T-helper 2 cell treated with Interferon-gamma antibody and Interleukin-4, amounts not matched to agents 5 μg/mL and 100 μg/mL, for 36 hours (primary cell): Measurements from ENCODE around the gene TEX28.
"Not testable (repeated sequence)": the region's sequence is repeated elsewhere in the genome, so short reads cannot be mapped to it uniquely, and the experiment has no call there.

Source experiments
- DNase-seq: peaks from one replicate; pipeline ENCODE4 v3.0.0; 2021; ENCODE audit warnings: low spot score
- H3K27ac Mint-ChIP-seq: one replicate; pipeline ENCODE4 v1.8.0; 2021; ENCODE audit warnings: mild to moderate bottlenecking, mixed read lengths
- H3K27me3 Mint-ChIP-seq: one replicate; pipeline ENCODE4 v1.8.0; 2021; ENCODE audit warnings: low read depth, mixed read lengths
- H3K36me3 Mint-ChIP-seq: one replicate; pipeline ENCODE4 v1.8.0; 2021; ENCODE audit warnings: low read depth, mixed read lengths
- H3K4me1 Mint-ChIP-seq: one replicate; pipeline ENCODE4 v1.8.0; 2021; ENCODE audit warnings: low read depth, mixed read lengths
- H3K4me3 Mint-ChIP-seq: one replicate; pipeline ENCODE4 v1.8.0; 2022; ENCODE audit warnings: mild to moderate bottlenecking, moderate library complexity, mixed read lengths
- H3K9me3 Mint-ChIP-seq: one replicate; pipeline ENCODE4 v1.8.0; 2021; ENCODE audit warnings: mixed read lengths

TEX28 gene

DNA sequence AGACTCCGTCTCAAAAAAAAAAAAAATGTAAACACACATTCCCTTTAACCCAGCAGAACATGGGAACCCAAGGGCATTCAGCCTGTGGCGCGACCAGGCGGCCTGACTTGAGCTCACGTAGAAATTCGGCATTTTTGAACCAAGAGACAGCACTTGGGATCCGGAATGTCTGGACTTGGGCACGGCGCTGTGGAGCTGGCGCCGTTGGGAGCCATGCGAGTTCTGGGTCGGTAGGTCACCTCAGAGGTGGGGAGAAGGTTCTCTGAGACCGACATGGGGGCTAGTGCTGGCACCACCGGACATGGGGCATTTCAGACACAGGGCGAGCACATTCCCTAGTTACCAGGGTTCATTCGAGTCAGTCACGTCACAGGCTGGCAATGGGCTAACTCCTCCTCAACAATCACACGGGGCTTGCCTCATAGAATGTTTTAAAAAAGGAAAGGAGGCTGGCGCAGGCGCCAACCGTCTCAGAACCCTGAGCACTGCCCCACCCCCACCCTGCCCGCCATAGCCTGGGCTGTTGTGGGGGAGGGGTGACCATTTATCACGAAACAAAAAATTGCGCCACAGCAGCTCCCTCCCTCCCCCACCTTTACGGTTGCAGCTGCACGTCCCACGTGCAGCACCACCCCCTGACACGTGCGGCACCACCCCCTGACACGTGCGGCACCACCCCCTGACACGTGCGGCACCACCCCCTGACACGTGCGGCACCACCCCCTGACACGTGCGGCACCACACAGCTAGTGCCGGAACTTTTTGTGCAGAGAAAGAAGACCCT, at the start of gene TEX28:
TEX28 (minus strand) TSS at position 334 of the 784 bp plus-strand sequence. CDS start 3,007 bp downstream, outside the sequence.
- Mint-ChIP-seq H3K4me3 (no peak within 1 kb of the TSS), H3K36me3 (no peaks in the 10 kb centered on the region), H3K27me3 (peaks cover 2% of the 10 kb centered on the region), H3K9me3 (no peaks in the 10 kb centered on the region), H3K27ac (no peak within 1 kb of the TSS), H3K4me1 (no peaks in the 10 kb centered on the region)
- DNase-seq: no peak

- not testable (repeated sequence) for DNase-seq, H3K27ac Mint-ChIP-seq, H3K9me3 Mint-ChIP-seq, H3K36me3 Mint-ChIP-seq, H3K27me3 Mint-ChIP-seq, H3K4me3 Mint-ChIP-seq, H3K4me1 Mint-ChIP-seq
These were observed 48.7 kb upstream of the TEX28 start for GRCh38 chrX:154343620-154344019.

DNA sequence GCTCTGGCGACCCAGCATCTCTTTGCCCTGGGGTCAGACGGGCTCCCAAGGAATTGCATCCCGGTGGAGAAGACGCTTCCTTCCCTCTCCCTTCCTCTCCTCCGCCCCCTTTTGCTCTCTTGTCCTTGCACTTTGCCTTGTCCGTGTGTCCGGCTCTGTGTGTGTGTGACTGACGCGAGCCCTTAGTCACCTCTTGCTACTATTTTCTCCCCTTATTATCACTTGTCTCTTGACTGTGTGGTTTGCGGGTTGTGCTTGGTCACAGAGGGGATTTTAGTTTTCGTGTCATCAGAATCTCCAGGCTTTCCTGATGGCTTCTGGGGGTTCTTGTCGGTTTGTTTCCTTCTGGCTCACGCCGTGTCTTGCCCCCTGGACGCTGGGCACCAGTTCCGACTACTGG, 48.1 kb upstream of the TEX28 start:
- not testable (repeated sequence) for H3K36me3 Mint-ChIP-seq, H3K4me3 Mint-ChIP-seq, H3K27me3 Mint-ChIP-seq, DNase-seq, H3K27ac Mint-ChIP-seq, H3K9me3 Mint-ChIP-seq, H3K4me1 Mint-ChIP-seq

- not testable (repeated sequence) for H3K9me3 Mint-ChIP-seq, H3K27me3 Mint-ChIP-seq
These were observed 46.7 kb upstream of the TEX28 start for GRCh38 chrX:154341399-154342298.

DNA sequence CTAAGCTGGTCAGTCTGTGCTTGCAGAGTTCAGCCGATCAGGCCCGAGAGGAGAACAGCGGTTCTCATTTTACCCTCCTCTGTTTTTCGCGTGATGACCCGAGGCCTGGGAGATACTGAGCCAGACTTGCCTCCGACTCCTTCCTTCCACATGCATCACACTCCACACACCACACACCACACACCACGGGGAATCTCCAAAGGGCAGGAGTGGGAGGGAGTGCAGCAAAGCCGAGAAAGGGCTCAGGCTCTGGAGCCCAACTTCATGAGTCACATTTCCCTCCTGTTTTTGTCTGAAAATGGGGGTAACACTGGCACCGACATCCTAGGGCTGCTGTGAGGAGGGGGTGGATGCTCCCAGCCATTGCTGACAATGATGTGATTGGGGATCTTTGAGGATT, 39.6 kb upstream of the TEX28 start:
- H3K9me3 Mint-ChIP-seq: no peaks in the 10 kb centered on the region
- no peak overlapping the region for H3K4me3 Mint-ChIP-seq
- DNase-seq: peak; percentile 74
- H3K4me1 Mint-ChIP-seq: peaks cover 12% of the 10 kb centered on the region
- H3K27me3 Mint-ChIP-seq: no peaks in the 10 kb centered on the region
- H3K36me3 Mint-ChIP-seq: no peaks in the 10 kb centered on the region
- peak overlapping the region; percentile 52 for H3K27ac Mint-ChIP-seq

More at GRCh38 chrX:154341399-154342298, 46.7 kb upstream of the TEX28 start:
- H3K36me3 Mint-ChIP-seq, H3K4me1 Mint-ChIP-seq, DNase-seq, H3K27ac Mint-ChIP-seq, H3K4me3 Mint-ChIP-seq: not testable (repeated sequence)

- H3K27ac Mint-ChIP-seq: peak overlapping the region; percentile 68
- H3K27me3 Mint-ChIP-seq: no peaks in the 10 kb centered on the region
- H3K4me3 Mint-ChIP-seq: no peak overlapping the region
- H3K9me3 Mint-ChIP-seq: no peaks in the 10 kb centered on the region
- H3K4me1 Mint-ChIP-seq: peaks cover 12% of the 10 kb centered on the region
- H3K36me3 Mint-ChIP-seq: no peaks in the 10 kb centered on the region
- no peak for DNase-seq
These were observed 38.9 kb upstream of the TEX28 start for GRCh38 chrX:154333837-154334271.

GRCh38 chrX:154333116-154333515, 38.2 kb upstream of the TEX28 start:
- H3K4me1 Mint-ChIP-seq: peaks cover 14% of the 10 kb centered on the region
- H3K36me3 Mint-ChIP-seq: no peaks in the 10 kb centered on the region
- no peaks in the 10 kb centered on the region for H3K27me3 Mint-ChIP-seq
- no peaks in the 10 kb centered on the region for H3K9me3 Mint-ChIP-seq
- DNase-seq: no peak
- no peak overlapping the region for H3K4me3 Mint-ChIP-seq
- H3K27ac Mint-ChIP-seq: no peak overlapping the region

GRCh38 chrX:154332561-154332960, 37.6 kb upstream of the TEX28 start:
- no peaks in the 10 kb centered on the region for H3K36me3 Mint-ChIP-seq
- no peak overlapping the region for H3K27ac Mint-ChIP-seq
- no peaks in the 10 kb centered on the region for H3K27me3 Mint-ChIP-seq
- no peak overlapping the region for H3K4me3 Mint-ChIP-seq
- no peaks in the 10 kb centered on the region for H3K9me3 Mint-ChIP-seq
- peaks cover 18% of the 10 kb centered on the region for H3K4me1 Mint-ChIP-seq
- no peak for DNase-seq

DNA sequence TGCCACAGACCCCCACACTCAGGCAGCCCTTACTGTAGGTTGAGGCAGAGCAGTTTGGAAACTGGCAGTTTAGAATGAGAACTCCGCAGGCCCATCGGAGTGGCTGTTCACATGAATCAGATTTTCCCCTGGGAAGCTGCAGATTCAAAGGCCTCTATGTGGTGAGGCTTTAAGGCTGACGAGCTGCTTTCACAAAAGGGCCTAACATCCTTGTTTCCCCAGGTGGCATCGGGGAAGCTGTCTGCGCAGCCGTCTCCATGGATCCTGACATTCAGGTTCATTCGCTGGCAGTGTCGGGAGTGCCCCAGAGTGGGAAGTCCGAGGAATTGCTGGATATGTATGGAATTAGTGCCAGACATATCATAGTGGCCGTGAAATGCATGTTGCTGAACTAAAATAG, 34.4 kb upstream of the TEX28 start:
- Mint-ChIP-seq H3K27me3 (peaks cover 2% of the 10 kb centered on the region), H3K27ac (no peak overlapping the region), H3K4me1 (peaks cover 32% of the 10 kb centered on the region), H3K4me3 (no peak overlapping the region), H3K9me3 (no peaks in the 10 kb centered on the region), H3K36me3 (no peaks in the 10 kb centered on the region)
- no peak for DNase-seq

DNA sequence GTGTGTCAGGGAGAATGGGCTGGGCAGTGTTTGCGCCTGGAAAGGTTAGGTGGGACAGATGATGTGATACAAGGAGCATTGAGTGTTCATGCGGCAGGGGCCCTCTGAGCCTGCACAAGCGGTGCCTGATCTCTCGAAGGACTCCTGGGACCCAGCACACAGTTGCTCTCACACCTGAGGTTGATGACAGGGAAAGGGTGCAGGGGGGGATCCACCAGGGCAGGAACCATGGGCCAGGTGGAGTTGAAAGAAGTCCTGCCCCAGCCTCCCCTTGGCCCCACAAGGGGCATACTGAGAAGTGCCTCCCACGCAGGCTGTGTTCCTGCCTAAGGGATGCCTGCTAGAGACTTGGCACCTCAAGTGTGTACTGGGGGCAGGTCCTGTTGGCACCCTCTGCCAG, 33.7 kb upstream of the TEX28 start:
- Mint-ChIP-seq H3K27me3 (peaks cover 4% of the 10 kb centered on the region), H3K36me3 (no peaks in the 10 kb centered on the region), H3K4me3 (no peak overlapping the region), H3K4me1 (peaks cover 26% of the 10 kb centered on the region), H3K9me3 (no peaks in the 10 kb centered on the region), H3K27ac (no peak overlapping the region)
- DNase-seq: no peak

- DNase-seq: no peak
- Mint-ChIP-seq H3K4me1 (peaks cover 25% of the 10 kb centered on the region), H3K4me3 (peak overlapping the region; percentile 19), H3K9me3 (no peaks in the 10 kb centered on the region), H3K27ac (peak overlapping the region; percentile 31), H3K36me3 (no peaks in the 10 kb centered on the region), H3K27me3 (peaks cover 4% of the 10 kb centered on the region)
These were observed 32.3 kb upstream of the TEX28 start for GRCh38 chrX:154327038-154327820.

DNA sequence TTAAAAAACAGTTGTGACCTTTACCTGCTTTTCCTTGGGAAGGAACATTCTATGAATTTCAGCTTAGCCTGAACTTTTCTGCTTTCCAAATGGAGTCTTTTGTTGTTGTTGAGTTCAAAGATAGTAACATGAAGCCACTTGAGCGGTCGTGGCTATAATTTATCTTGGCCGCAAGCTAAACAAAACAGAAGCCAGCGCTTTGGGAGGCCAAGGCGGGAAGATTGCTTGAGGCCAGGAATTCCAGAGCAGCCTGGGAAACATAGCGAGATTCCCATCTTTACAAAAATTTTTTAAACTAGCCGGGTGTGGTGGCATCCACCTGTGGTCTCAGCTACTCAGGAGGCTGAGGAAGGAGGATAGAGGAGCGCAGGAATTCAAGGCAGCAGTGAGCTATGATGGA, 30.6 kb upstream of the TEX28 start:
- no peak overlapping the region for H3K4me3 Mint-ChIP-seq
- no peaks in the 10 kb centered on the region for H3K36me3 Mint-ChIP-seq
- no peaks in the 10 kb centered on the region for H3K9me3 Mint-ChIP-seq
- H3K4me1 Mint-ChIP-seq: peaks cover 31% of the 10 kb centered on the region
- no peak overlapping the region for H3K27ac Mint-ChIP-seq
- peaks cover 4% of the 10 kb centered on the region for H3K27me3 Mint-ChIP-seq
- DNase-seq: no peak

GRCh38 chrX:154323537-154323936, 28.6 kb upstream of the TEX28 start:
- H3K4me3 Mint-ChIP-seq: no peak overlapping the region
- no peak for DNase-seq
- peaks cover 6% of the 10 kb centered on the region for H3K27me3 Mint-ChIP-seq
- H3K36me3 Mint-ChIP-seq: no peaks in the 10 kb centered on the region
- no peaks in the 10 kb centered on the region for H3K9me3 Mint-ChIP-seq
- H3K27ac Mint-ChIP-seq: no peak overlapping the region
- H3K4me1 Mint-ChIP-seq: peaks cover 33% of the 10 kb centered on the region

- no peaks in the 10 kb centered on the region for H3K36me3 Mint-ChIP-seq
- DNase-seq: no peak
- no peak overlapping the region for H3K27ac Mint-ChIP-seq
- H3K9me3 Mint-ChIP-seq: no peaks in the 10 kb centered on the region
- H3K4me1 Mint-ChIP-seq: peaks cover 31% of the 10 kb centered on the region
- peaks cover 6% of the 10 kb centered on the region for H3K27me3 Mint-ChIP-seq
- no peak overlapping the region for H3K4me3 Mint-ChIP-seq
These were observed 28.0 kb upstream of the TEX28 start for GRCh38 chrX:154322890-154323289.
